ENCODE results near the gene AGAP1. TPM values are rescaled to one million over a fixed set of nuclear protein-coding genes. Genes with fewer than 3 reads are reported as not detected.

Gene AGAP1
- total RNA-seq, 1 experiment from 2014 or later, result 56.4 TPM

- peaks cover 9% of the 10 kb centered on the region for H3K36me3 Mint-ChIP-seq (ENCODE audit: insufficient read depth, unreplicated experiment)
- no peaks in the 10 kb centered on the region for H3K27me3 Mint-ChIP-seq (ENCODE audit: unreplicated experiment)
- intact Hi-C loops (cut with micrococcal nuclease; ENCODE audit: unreplicated experiment), result no loop called here
- CTCF ChIA-PET, result no interaction called here
- H3K27ac Mint-ChIP-seq (ENCODE audit: unreplicated experiment), result no peak overlapping the region
- DNase-seq, result no peak
- no TSS peak for BruUV-seq (replicated peaks)
- H3K4me1 Mint-ChIP-seq (ENCODE audit: low read depth, unreplicated experiment), result no peaks in the 10 kb centered on the region
- H3K4me3 Mint-ChIP-seq (ENCODE audit: low read depth, unreplicated experiment), result no peak overlapping the region
- H3K9me3 Mint-ChIP-seq (ENCODE audit: low read depth, unreplicated experiment), result no peaks in the 10 kb centered on the region
- no peak for TF ChIP-seq CTCF (IDR thresholded peaks at IDR 0.05; ENCODE audit: unreplicated experiment)
Measured at GRCh38 chr2:235810252-235810651, 316.4 kb downstream of the AGAP1 start.

- no peaks in the 10 kb centered on the region for H3K27me3 Mint-ChIP-seq (ENCODE audit: unreplicated experiment)
- H3K4me3 Mint-ChIP-seq (ENCODE audit: low read depth, unreplicated experiment), result no peak overlapping the region
- DNase-seq, result no peak
- CTCF ChIA-PET, result interaction anchor here (0.7 kb wide), 1 partner anchor 68 kb away, joined by 4 read pairs; no protein-coding TSS in a partner anchor
- H3K27ac Mint-ChIP-seq (ENCODE audit: unreplicated experiment), result no peak overlapping the region
- H3K9me3 Mint-ChIP-seq (ENCODE audit: low read depth, unreplicated experiment), result no peaks in the 10 kb centered on the region
- H3K36me3 Mint-ChIP-seq (ENCODE audit: insufficient read depth, unreplicated experiment), result peaks cover 9% of the 10 kb centered on the region
- no TSS peak for BruUV-seq (replicated peaks)
- intact Hi-C loops (cut with micrococcal nuclease; ENCODE audit: unreplicated experiment), result no loop called here
- TF ChIP-seq CTCF (IDR thresholded peaks at IDR 0.05; ENCODE audit: unreplicated experiment), result no peak
- H3K4me1 Mint-ChIP-seq (ENCODE audit: low read depth, unreplicated experiment), result no peaks in the 10 kb centered on the region
Measured at GRCh38 chr2:235810846-235811245, 317.0 kb downstream of the AGAP1 start.

GRCh38 chr2:235811446-235812184 lies 317.8 kb downstream of the AGAP1 start:
- DNase-seq, result no peak
- no peak for TF ChIP-seq CTCF (IDR thresholded peaks at IDR 0.05; ENCODE audit: unreplicated experiment)
- no peak overlapping the region for H3K27ac Mint-ChIP-seq (ENCODE audit: unreplicated experiment)
- no peaks in the 10 kb centered on the region for H3K27me3 Mint-ChIP-seq (ENCODE audit: unreplicated experiment)
- peaks cover 9% of the 10 kb centered on the region for H3K36me3 Mint-ChIP-seq (ENCODE audit: insufficient read depth, unreplicated experiment)
- BruUV-seq (replicated peaks), result no TSS peak
- no peaks in the 10 kb centered on the region for H3K4me1 Mint-ChIP-seq (ENCODE audit: low read depth, unreplicated experiment)
- intact Hi-C loops (cut with micrococcal nuclease; ENCODE audit: unreplicated experiment), result no loop called here
- H3K9me3 Mint-ChIP-seq (ENCODE audit: low read depth, unreplicated experiment), result no peaks in the 10 kb centered on the region
- CTCF ChIA-PET, result no interaction called here
- H3K4me3 Mint-ChIP-seq (ENCODE audit: low read depth, unreplicated experiment), result no peak overlapping the region

- DNase-seq, result no peak
- intact Hi-C loops (cut with micrococcal nuclease; ENCODE audit: unreplicated experiment), result no loop called here
- Mint-ChIP-seq H3K36me3 (ENCODE audit: insufficient read depth, unreplicated experiment) (peaks cover 9% of the 10 kb centered on the region), H3K4me1 (ENCODE audit: low read depth, unreplicated experiment) (no peaks in the 10 kb centered on the region), H3K27ac (ENCODE audit: unreplicated experiment) (no peak overlapping the region), H3K9me3 (ENCODE audit: low read depth, unreplicated experiment) (no peaks in the 10 kb centered on the region), H3K4me3 (ENCODE audit: low read depth, unreplicated experiment) (no peak overlapping the region), H3K27me3 (ENCODE audit: unreplicated experiment) (no peaks in the 10 kb centered on the region)
- no peak for TF ChIP-seq CTCF (IDR thresholded peaks at IDR 0.05; ENCODE audit: unreplicated experiment)
- no TSS peak for BruUV-seq (replicated peaks)
- CTCF ChIA-PET, result no interaction called here
Measured at GRCh38 chr2:235812185-235812665, 318.4 kb downstream of the AGAP1 start.

All from Calu3 (cell line).